ENCODE measurements around the gene ZFYVE27.

Gene ZFYVE27

GRCh38 chr10:97747573-97747972 is 10.6 kb downstream of the ZFYVE27 start:
- no peak for DNase-seq (ENCODE audit: low read depth)

GRCh38 chr10:97748116-97748515 is 11.2 kb downstream of the ZFYVE27 start:
- DNase-seq (ENCODE audit: low read depth): no peak

GRCh38 chr10:97752956-97753355 is 16.0 kb downstream of the ZFYVE27 start:
- DNase-seq (ENCODE audit: low read depth): no peak

- DNase-seq (ENCODE audit: low read depth): no peak
Measured at GRCh38 chr10:97754726-97755125, 17.8 kb downstream of the ZFYVE27 start.

- DNase-seq (ENCODE audit: low read depth): no peak
Measured at GRCh38 chr10:97755718-97756117, 18.8 kb downstream of the ZFYVE27 start.

GRCh38 chr10:97757471-97757870 is 20.5 kb downstream of the ZFYVE27 start:
- DNase-seq (ENCODE audit: low read depth): no peak

GRCh38 chr10:97759158-97759887 is 22.4 kb downstream of the ZFYVE27 start:
- DNase-seq (ENCODE audit: low read depth): peak; percentile 25

GRCh38 chr10:97759946-97760345 is 23.0 kb downstream of the ZFYVE27 start:
- DNase-seq (ENCODE audit: low read depth): no peak

- no peak for DNase-seq (ENCODE audit: low read depth)
Measured at GRCh38 chr10:97760461-97761257, 23.7 kb downstream of the ZFYVE27 start.

- DNase-seq (ENCODE audit: low read depth): no peak
Measured at GRCh38 chr10:97761331-97761865, 24.5 kb downstream of the ZFYVE27 start.

GRCh38 chr10:97762056-97762455 is 25.1 kb downstream of the ZFYVE27 start:
- DNase-seq (ENCODE audit: low read depth): no peak

GRCh38 chr10:97762816-97763215 is 25.9 kb downstream of the ZFYVE27 start:
- DNase-seq (ENCODE audit: low read depth): no peak

- DNase-seq (ENCODE audit: low read depth): no peak
Measured at GRCh38 chr10:97763411-97763810, 26.5 kb downstream of the ZFYVE27 start.

- no peak for DNase-seq (ENCODE audit: low read depth)
Measured at GRCh38 chr10:97763947-97764346, 27.0 kb downstream of the ZFYVE27 start.

- DNase-seq (ENCODE audit: low read depth): no peak
Measured at GRCh38 chr10:97764519-97764931, 27.6 kb downstream of the ZFYVE27 start.

GRCh38 chr10:97765201-97765600 is 28.3 kb downstream of the ZFYVE27 start:
- DNase-seq (ENCODE audit: low read depth): no peak

GRCh38 chr10:97766106-97766810 is 29.3 kb downstream of the ZFYVE27 start:
- DNase-seq (ENCODE audit: low read depth): no peak

- no peak for DNase-seq (ENCODE audit: low read depth)
Measured at GRCh38 chr10:97766996-97767924, 30.3 kb downstream of the ZFYVE27 start.

GRCh38 chr10:97768322-97769315 is 31.7 kb downstream of the ZFYVE27 start:
- DNase-seq (ENCODE audit: low read depth): no peak

- DNase-seq (ENCODE audit: low read depth): no peak
Measured at GRCh38 chr10:97770255-97770654, 33.3 kb downstream of the ZFYVE27 start.

All from stimulated activated CD8-positive, alpha-beta memory T cell treated with anti-CD3 and anti-CD28 coated beads, Interleukin-4, amount 100 ng/mL, for 24 hours (primary cell).